Naive thymus-derived CD8-positive, alpha-beta T cell (primary cell): ENCODE measurements around the gene CA7. TPM values are rescaled to one million over a fixed set of nuclear protein-coding genes. Genes with fewer than 3 reads are reported as not detected.

ENCODE experiments used
- ATAC-seq, 2 donors: fragments of 150-1000 bp; cut with Tn5 transposase in 1 of 2; sonication (Bioruptor Pico), chemical (Tn5 transposase) in 1 of 2; 1 replicate in 1 of 2; 2 replicates in 1 of 2; pipeline ENCODE4 v1.10.0; 2021; ENCODE audit warnings: mild to moderate bottlenecking in 2 of 2, moderate library complexity in 2 of 2
- POLR2A ChIA-PET: fragments of 350-600 bp; sonication (Branson Sonifier 250); formaldehyde crosslinking; loops from one replicate; lab custom pipeline; 2021; ENCODE audit warnings: antibody characterized with exemption; lab: Charles Lee
- DNase-seq, 10 donors: peaks; one replicate each; pipeline versions ENCODE4 v3.0.0 to v3.0.0-alpha.2; 2020 to 2022
- H3K27ac Mint-ChIP-seq, 10 donors: one replicate each; pipeline ENCODE4 v1.8.0; 2020 to 2022; ENCODE audit warnings: mild to moderate bottlenecking in 10 of 10, mixed read lengths in 10 of 10, moderate library complexity in 4 of 10, inconsistent platforms in 1 of 10
- H3K27me3 Mint-ChIP-seq, 5 donors: one replicate each; pipeline ENCODE4 v1.8.0; 2021 to 2022; ENCODE audit warnings: mixed read lengths in 5 of 5
- H3K36me3 Mint-ChIP-seq, 3 donors: one replicate each; pipeline ENCODE4 v1.8.0; 2020 to 2022; ENCODE audit warnings: mixed read lengths in 3 of 3, mild to moderate bottlenecking in 2 of 3, inconsistent platforms in 1 of 3
- H3K4me1 Mint-ChIP-seq, 4 donors: one replicate each; pipeline ENCODE4 v1.8.0; 2021 to 2022; ENCODE audit warnings: mixed read lengths in 4 of 4
- H3K4me3 Mint-ChIP-seq, 10 donors: one replicate each; pipeline ENCODE4 v1.8.0; 2020 to 2022; ENCODE audit warnings: mild to moderate bottlenecking in 10 of 10, mixed read lengths in 10 of 10, moderate library complexity in 6 of 10, inconsistent platforms in 1 of 10
- H3K9me3 Mint-ChIP-seq, 9 donors: one replicate each; pipeline ENCODE4 v1.8.0; 2020 to 2022; ENCODE audit warnings: mixed read lengths in 9 of 9, mild to moderate bottlenecking in 3 of 9, inconsistent platforms in 1 of 9, moderate library complexity in 1 of 9
- polyA plus RNA-seq, 3 donors: library from polyadenylated mRNA; unstranded; fragments of 300-500 nt; fragmentation: Illumina TruSeq; gene quantifications; one replicate each; pipeline ENCODE4 v1.2.3, GENCODE V29; 2021
- total RNA-seq, 8 experiments: library from RNA in 2 of 8; stranded (reverse) in 2 of 8; gene quantifications; one replicate each; pipeline ENCODE4 v1.2.3 and lab custom pipeline; 2021 to 2026

The CA7 gene
- not detected for total RNA-seq
- not detected for polyA plus RNA-seq
- 0 to 0.08 (median 0) reads per million in 6 experiments for total RNA-seq (lab: John Stamatoyannopoulos, UW)

- DNase-seq (no peak), ATAC-seq (peak; percentile 63 to 68)
- Mint-ChIP-seq H3K36me3 (peaks cover 0 to 3% (median 0%) of the 10 kb centered on the region in 3 donors), H3K27ac (peak within 1 kb of the TSS in 2 of 10 donors; percentile 21 to 59), H3K27me3 (peaks cover 14 to 57% (median 41%) of the 10 kb centered on the region in 5 donors), H3K9me3 (no peaks in the 10 kb centered on the region), H3K4me3 (peak within 1 kb of the TSS; percentile 36 to 86 (median 66)), H3K4me1 (peaks cover 3 to 11% (median 6%) of the 10 kb centered on the region in 4 donors)
- POLR2A ChIA-PET, result no interaction called here
These were observed at the start of gene CA7 for GRCh38 chr16:66844342-66845079. Gene CA7, plus strand, starts transcription at chr16:66844414. Its CDS starts 74 bp downstream, at chr16:66844488.

GRCh38 chr16:66798161-66798560 is 46.1 kb upstream of the CA7 start:
- H3K4me1 Mint-ChIP-seq, result peaks cover 0 to 1% (median 0%) of the 10 kb centered on the region in 4 donors
- H3K9me3 Mint-ChIP-seq, result no peaks in the 10 kb centered on the region
- POLR2A ChIA-PET, result no interaction called here
- no peak for DNase-seq
- H3K4me3 Mint-ChIP-seq, result no peak overlapping the region
- peaks cover 0 to 23% (median 9%) of the 10 kb centered on the region in 3 donors for H3K36me3 Mint-ChIP-seq
- H3K27me3 Mint-ChIP-seq, result no peaks in the 10 kb centered on the region
- ATAC-seq, result no peak
- H3K27ac Mint-ChIP-seq, result no peak overlapping the region

- Mint-ChIP-seq H3K4me1 (peaks cover 0 to 1% (median 0%) of the 10 kb centered on the region in 4 donors), H3K27ac (no peak overlapping the region), H3K9me3 (no peaks in the 10 kb centered on the region), H3K4me3 (no peak overlapping the region), H3K36me3 (peaks cover 6 to 49% (median 30%) of the 10 kb centered on the region in 3 donors), H3K27me3 (no peaks in the 10 kb centered on the region)
- ATAC-seq (no peak), DNase-seq (no peak)
- POLR2A ChIA-PET, result no interaction called here
These were observed 43.4 kb upstream of the CA7 start for GRCh38 chr16:66800856-66801255.

GRCh38 chr16:66801320-66802105 is 42.7 kb upstream of the CA7 start, which contains the start of gene TERB1:
Gene TERB1, minus strand, starts transcription at chr16:66801584. Its CDS starts 4,786 bp downstream, at chr16:66796798.
- Mint-ChIP-seq H3K9me3 (no peaks in the 10 kb centered on the region), H3K27me3 (no peaks in the 10 kb centered on the region), H3K27ac (peak within 1 kb of the TSS in 2 of 10 donors; percentile 22 to 72), H3K4me1 (peaks cover 0 to 1% (median 0%) of the 10 kb centered on the region in 4 donors), H3K4me3 (no peak within 1 kb of the TSS), H3K36me3 (peaks cover 6 to 54% (median 30%) of the 10 kb centered on the region in 3 donors)
- no peak for ATAC-seq
- DNase-seq, result no peak
- POLR2A ChIA-PET, result no interaction called here

- Mint-ChIP-seq H3K4me3 (no peak overlapping the region), H3K27me3 (no peaks in the 10 kb centered on the region), H3K4me1 (peaks cover 0 to 1% (median 0%) of the 10 kb centered on the region in 4 donors), H3K36me3 (peaks cover 6 to 60% (median 30%) of the 10 kb centered on the region in 3 donors), H3K27ac (peak overlapping the region in 1 of 10 donors; percentile 72), H3K9me3 (no peaks in the 10 kb centered on the region)
- DNase-seq (no peak), ATAC-seq (no peak)
- POLR2A ChIA-PET, result no interaction called here
These were observed 42.1 kb upstream of the CA7 start for GRCh38 chr16:66802159-66802558.

- no peak for DNase-seq
- H3K4me1 Mint-ChIP-seq, result peaks cover 0 to 4% (median 0%) of the 10 kb centered on the region in 4 donors
- no peak overlapping the region for H3K4me3 Mint-ChIP-seq
- no peak for ATAC-seq
- POLR2A ChIA-PET, result interaction anchor here (0.5 kb wide), 1 partner anchor 15 kb away, joined by 4 read pairs; no protein-coding TSS in a partner anchor
- peaks cover 16 to 91% (median 34%) of the 10 kb centered on the region in 3 donors for H3K36me3 Mint-ChIP-seq
- no peak overlapping the region for H3K27ac Mint-ChIP-seq
- no peaks in the 10 kb centered on the region for H3K27me3 Mint-ChIP-seq
- no peaks in the 10 kb centered on the region for H3K9me3 Mint-ChIP-seq
These were observed 34.4 kb upstream of the CA7 start for GRCh38 chr16:66809765-66810164.

GRCh38 chr16:66810391-66810790 is 33.8 kb upstream of the CA7 start:
- no peak for ATAC-seq
- H3K4me1 Mint-ChIP-seq, result peaks cover 0 to 7% (median 0%) of the 10 kb centered on the region in 4 donors
- H3K27me3 Mint-ChIP-seq, result no peaks in the 10 kb centered on the region
- H3K27ac Mint-ChIP-seq, result no peak overlapping the region
- peaks cover 10 to 91% (median 32%) of the 10 kb centered on the region in 3 donors for H3K36me3 Mint-ChIP-seq
- DNase-seq, result no peak
- POLR2A ChIA-PET, result no interaction called here
- H3K4me3 Mint-ChIP-seq, result no peak overlapping the region
- no peaks in the 10 kb centered on the region for H3K9me3 Mint-ChIP-seq

- Mint-ChIP-seq H3K9me3 (no peaks in the 10 kb centered on the region), H3K4me1 (peaks cover 0 to 7% (median 0%) of the 10 kb centered on the region in 4 donors), H3K36me3 (peaks cover 10 to 91% (median 32%) of the 10 kb centered on the region in 3 donors), H3K27me3 (no peaks in the 10 kb centered on the region), H3K4me3 (no peak overlapping the region), H3K27ac (no peak overlapping the region)
- ATAC-seq, result no peak
- POLR2A ChIA-PET, result no interaction called here
- no peak for DNase-seq
These were observed 33.2 kb upstream of the CA7 start for GRCh38 chr16:66811043-66811442.

- Mint-ChIP-seq H3K36me3 (peaks cover 16 to 95% (median 36%) of the 10 kb centered on the region in 3 donors), H3K27ac (peak overlapping the region in 6 of 10 donors; percentile 6 to 82 (median 58)), H3K27me3 (no peaks in the 10 kb centered on the region), H3K4me1 (peaks cover 0 to 9% (median 0%) of the 10 kb centered on the region in 4 donors), H3K9me3 (no peaks in the 10 kb centered on the region), H3K4me3 (peak overlapping the region in 1 of 10 donors; percentile 5)
- no peak for DNase-seq
- POLR2A ChIA-PET, result no interaction called here
- ATAC-seq, result no peak
These were observed 29.5 kb upstream of the CA7 start for GRCh38 chr16:66814734-66815133.

GRCh38 chr16:66824006-66824405 is 20.2 kb upstream of the CA7 start:
- no peak for DNase-seq
- POLR2A ChIA-PET, result no interaction called here
- Mint-ChIP-seq H3K27me3 (no peaks in the 10 kb centered on the region), H3K4me1 (peaks cover 16 to 37% (median 21%) of the 10 kb centered on the region in 4 donors), H3K9me3 (no peaks in the 10 kb centered on the region), H3K4me3 (no peak overlapping the region), H3K36me3 (peaks cover 15 to 81% (median 18%) of the 10 kb centered on the region in 3 donors), H3K27ac (no peak overlapping the region)
- ATAC-seq, result no peak

GRCh38 chr16:66830422-66831404 is 13.5 kb upstream of the CA7 start, which contains the start of gene NAE1:
Gene NAE1, minus strand, starts transcription at chr16:66830976. Its CDS starts 77 bp downstream, at chr16:66830899.
- H3K27me3 Mint-ChIP-seq, result peaks cover 0 to 3% (median 0%) of the 10 kb centered on the region in 5 donors
- peak within 1 kb of the TSS in 8 of 10 donors; percentile 47 to 88 (median 67) for H3K27ac Mint-ChIP-seq
- ATAC-seq (peak; percentile 90 to 92), DNase-seq (peak; percentile 80 to 95 (median 90))
- H3K9me3 Mint-ChIP-seq, result no peaks in the 10 kb centered on the region
- peaks cover 6 to 22% (median 7%) of the 10 kb centered on the region in 3 donors for H3K36me3 Mint-ChIP-seq
- peak within 1 kb of the TSS; percentile 67 to 91 (median 79) for H3K4me3 Mint-ChIP-seq
- H3K4me1 Mint-ChIP-seq, result peaks cover 17 to 34% (median 27%) of the 10 kb centered on the region in 4 donors
- POLR2A ChIA-PET, result interaction anchor here (0.5 to 2.8 kb wide), 15 partner anchors 10 to 424 kb away, joined by 3 to 25 read pairs (median 5); partner anchors contain the start of genes CIAO2B, CKLF, CMTM3 and DYNC1LI2
